KMS-11 (cell line): ENCODE data around the gene TTC31.
A peak's percentile ranks its signal among the peaks of the same experiment; 100 is the strongest.

Experiments
- H2AFZ ChIP-seq: fragments of 200-600 bp; sonication (generic); 2 replicates; pipeline ENCODE4 v1.6.1; 2016; ENCODE audit warnings: antibody characterized with exemption, mixed run types, low read depth
- H3K27ac ChIP-seq: fragments of 200-600 bp; sonication (generic); 2 replicates; pipeline ENCODE4 v1.6.1; 2016; ENCODE audit warnings: mild to moderate bottlenecking, mixed run types
- H3K27me3 ChIP-seq: fragments of 200-600 bp; sonication (generic); 2 replicates; pipeline ENCODE4 v1.6.1; 2017; ENCODE audit warnings: mild to moderate bottlenecking, low read depth, mixed run types, moderate library complexity; ENCODE audit not compliant: insufficient read depth
- H3K36me3 ChIP-seq: fragments of 200-600 bp; sonication (generic); 2 replicates; pipeline ENCODE4 v1.6.1; 2017; ENCODE audit warnings: mild to moderate bottlenecking, mixed run types; ENCODE audit not compliant: insufficient read depth
- H3K4me1 ChIP-seq: fragments of 200-600 bp; sonication (generic); 2 replicates; pipeline ENCODE4 v1.6.1; 2016; ENCODE audit warnings: mild to moderate bottlenecking, low read depth, mixed run types; ENCODE audit not compliant: poor library complexity, severe bottlenecking
- H3K4me2 ChIP-seq: fragments of 200-600 bp; sonication (generic); 2 replicates; pipeline ENCODE4 v1.7.0; 2016; ENCODE audit warnings: mild to moderate bottlenecking, mixed run types
- H3K4me3 ChIP-seq: fragments of 200-600 bp; sonication (generic); IDR thresholded peaks from 2 replicates; pipeline ENCODE4 v1.6.1; 2017; ENCODE audit warnings: low read depth, low read length, mixed read lengths; ENCODE audit not compliant: insufficient read depth
- H3K79me2 ChIP-seq: fragments of 200-600 bp; sonication (generic); 2 replicates; pipeline ENCODE4 v1.6.1; 2016; ENCODE audit warnings: low read depth, mixed run types; ENCODE audit not compliant: insufficient read depth
- H3K9ac ChIP-seq: fragments of 200-600 bp; sonication (generic); 2 replicates; pipeline ENCODE4 v1.6.1; 2016; ENCODE audit warnings: mild to moderate bottlenecking, mixed run types
- H4K20me1 ChIP-seq: fragments of 200-600 bp; sonication (generic); 2 replicates; pipeline ENCODE4 v1.6.1; 2016; ENCODE audit warnings: mild to moderate bottlenecking, mixed run types; ENCODE audit not compliant: insufficient read depth
- CTCF ChIP-seq: fragments of 200-600 bp; sonication (generic); conservative IDR thresholded peaks from 2 replicates; pipeline ENCODE4 v1.6.1; 2017; ENCODE audit warnings: low read depth, mild to moderate bottlenecking, antibody characterized with exemption, low read length, moderate library complexity, mixed read lengths

TTC31 gene

DNA sequence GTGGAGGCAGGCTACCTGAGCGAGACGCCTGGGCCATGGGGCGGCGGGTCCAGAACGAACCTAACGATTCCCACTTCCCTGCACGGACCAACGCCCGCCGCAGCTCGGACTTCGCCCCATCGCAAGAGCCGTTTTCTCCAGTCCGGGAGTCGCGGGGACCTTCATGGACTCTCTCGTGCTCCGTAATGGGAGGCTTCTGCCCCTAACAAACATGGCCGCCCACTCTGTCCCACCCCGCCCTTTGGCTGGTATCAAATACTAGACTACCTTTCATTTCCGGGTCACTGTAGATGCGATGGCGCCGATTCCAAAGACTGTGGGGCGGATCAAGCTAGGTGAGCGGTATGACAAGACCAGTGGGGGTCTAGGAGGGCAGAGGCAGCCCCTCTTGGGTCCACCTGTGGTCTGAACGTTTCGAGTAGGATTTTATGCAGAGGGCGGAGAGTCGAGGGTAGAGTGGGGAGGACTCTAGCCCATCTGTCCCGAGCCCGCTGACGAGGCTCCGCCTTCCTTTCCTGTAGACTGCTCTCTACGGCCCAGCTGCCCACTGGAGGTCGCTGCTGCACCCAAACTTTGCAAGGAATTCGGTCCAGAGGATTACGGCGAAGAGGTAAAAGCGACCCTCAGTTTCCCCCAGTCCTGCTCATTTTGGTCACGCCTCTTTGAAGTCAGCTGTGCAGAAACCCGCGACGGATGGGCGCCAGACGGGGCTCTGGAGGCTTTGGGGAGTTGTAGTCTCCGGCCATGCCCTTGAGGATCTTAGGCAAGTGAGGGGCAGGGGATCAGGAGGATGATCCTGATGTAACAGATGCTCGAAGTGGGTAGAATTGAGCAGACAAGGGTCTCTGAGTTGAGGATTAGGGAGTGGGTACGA is at the start of gene TTC31, which contains the start of gene CCDC142:
Gene TTC31 (plus strand): TSS at position 281 of the 874 bp plus-strand sequence. CDS start 15 bp downstream, at position 296.
Gene CCDC142 (minus strand): TSS at position 198 of the 874 bp plus-strand sequence. CDS start 161 bp downstream, at position 37.
- Histone ChIP-seq H3K4me2 (peak within 1 kb of the TSS; percentile 97), H3K9ac (peak within 1 kb of the TSS; percentile 90), H3K4me1 (peaks cover 15% of the 10 kb centered on the region), H3K27me3 (no peaks in the 10 kb centered on the region), H3K79me2 (peaks cover 18% of the 10 kb centered on the region), H2AFZ (peak within 1 kb of the TSS; percentile 99), H3K27ac (peak within 1 kb of the TSS; percentile 75), H3K4me3 (no peak within 1 kb of the TSS), H3K36me3 (no peaks in the 10 kb centered on the region), H4K20me1 (no peaks in the 10 kb centered on the region)
- TF ChIP-seq CTCF, result peak; percentile 89

- Histone ChIP-seq H3K79me2 (no peaks in the 10 kb centered on the region), H3K4me3 (no peak overlapping the region), H3K4me1 (peaks cover 12% of the 10 kb centered on the region), H4K20me1 (no peaks in the 10 kb centered on the region), H3K9ac (no peak overlapping the region), H2AFZ (no peak overlapping the region), H3K36me3 (no peaks in the 10 kb centered on the region), H3K4me2 (no peak overlapping the region), H3K27ac (no peak overlapping the region), H3K27me3 (no peaks in the 10 kb centered on the region)
- no peak for TF ChIP-seq CTCF
These were observed 46.6 kb upstream of the TTC31 start for GRCh38 chr2:74436111-74436805.

- Histone ChIP-seq H3K9ac (no peak overlapping the region), H3K79me2 (no peaks in the 10 kb centered on the region), H3K4me2 (no peak overlapping the region), H3K4me1 (peaks cover 12% of the 10 kb centered on the region), H2AFZ (no peak overlapping the region), H3K4me3 (no peak overlapping the region), H3K27me3 (no peaks in the 10 kb centered on the region), H4K20me1 (no peaks in the 10 kb centered on the region), H3K27ac (no peak overlapping the region), H3K36me3 (no peaks in the 10 kb centered on the region)
- TF ChIP-seq CTCF, result no peak
These were observed 45.8 kb upstream of the TTC31 start for GRCh38 chr2:74436848-74437695.

- H4K20me1 ChIP-seq, result no peaks in the 10 kb centered on the region
- H3K4me2 ChIP-seq, result no peak overlapping the region
- no peak overlapping the region for H3K4me3 ChIP-seq
- no peaks in the 10 kb centered on the region for H3K27me3 ChIP-seq
- peaks cover 12% of the 10 kb centered on the region for H3K4me1 ChIP-seq
- H3K79me2 ChIP-seq, result no peaks in the 10 kb centered on the region
- H3K36me3 ChIP-seq, result no peaks in the 10 kb centered on the region
- no peak overlapping the region for H3K27ac ChIP-seq
- no peak for TF ChIP-seq CTCF
- no peak overlapping the region for H3K9ac ChIP-seq
- no peak overlapping the region for H2AFZ ChIP-seq
These were observed 44.6 kb upstream of the TTC31 start for GRCh38 chr2:74438248-74438647.
